Transverse colon (tissue), 4 donors: Measurements from ENCODE around the gene BIRC6.

Experiments used
- EP300 ChIP-seq: sonication (generic); formaldehyde crosslinking; IDR thresholded peaks from one replicate; pipeline ENCODE4 v1.6.1; 2017; ENCODE audit warnings: antibody characterized with exemption, low read depth
- POLR2A ChIP-seq: fragments of 450-650 bp; IDR thresholded peaks from one replicate; pipeline ENCODE4 v1.6.1; 2016; ENCODE audit warnings: antibody characterized with exemption, mild to moderate bottlenecking, moderate library complexity
- POLR2AphosphoS5 ChIP-seq, 3 donors: sonication (generic); formaldehyde crosslinking; IDR thresholded peaks; one replicate each; pipeline ENCODE4 v1.6.1; 2016; ENCODE audit warnings: antibody characterized with exemption in 3 of 3
- TF ChIP-seq, protein P1 (sequence below), 5 experiments: fragments of 200-600 bp in 3 of 5; fragments of 450-650 bp in 2 of 5; sonication (generic) in 3 of 5; IDR thresholded peaks; 1 replicate in 2 of 5; 2 replicates in 3 of 5; pipeline ENCODE4 v1.5.1; 2016 to 2017; ENCODE audit warnings: antibody characterized with exemption in 5 of 5, inconsistent platforms in 3 of 5, mild to moderate bottlenecking in 2 of 5, moderate library complexity in 1 of 5

- TF ChIP-seq POLR2A (no peak), EP300 (no peak), POLR2AphosphoS5 (IDR thresholded peaks at IDR 0.05) (no peak)
- TF ChIP-seq, protein P1, sequence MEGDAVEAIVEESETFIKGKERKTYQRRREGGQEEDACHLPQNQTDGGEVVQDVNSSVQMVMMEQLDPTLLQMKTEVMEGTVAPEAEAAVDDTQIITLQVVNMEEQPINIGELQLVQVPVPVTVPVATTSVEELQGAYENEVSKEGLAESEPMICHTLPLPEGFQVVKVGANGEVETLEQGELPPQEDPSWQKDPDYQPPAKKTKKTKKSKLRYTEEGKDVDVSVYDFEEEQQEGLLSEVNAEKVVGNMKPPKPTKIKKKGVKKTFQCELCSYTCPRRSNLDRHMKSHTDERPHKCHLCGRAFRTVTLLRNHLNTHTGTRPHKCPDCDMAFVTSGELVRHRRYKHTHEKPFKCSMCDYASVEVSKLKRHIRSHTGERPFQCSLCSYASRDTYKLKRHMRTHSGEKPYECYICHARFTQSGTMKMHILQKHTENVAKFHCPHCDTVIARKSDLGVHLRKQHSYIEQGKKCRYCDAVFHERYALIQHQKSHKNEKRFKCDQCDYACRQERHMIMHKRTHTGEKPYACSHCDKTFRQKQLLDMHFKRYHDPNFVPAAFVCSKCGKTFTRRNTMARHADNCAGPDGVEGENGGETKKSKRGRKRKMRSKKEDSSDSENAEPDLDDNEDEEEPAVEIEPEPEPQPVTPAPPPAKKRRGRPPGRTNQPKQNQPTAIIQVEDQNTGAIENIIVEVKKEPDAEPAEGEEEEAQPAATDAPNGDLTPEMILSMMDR (IDR thresholded peaks at IDR 0.05) = no peak
These were observed 66.7 kb downstream of the BIRC6 start for GRCh38 chr2:32423536-32423935.
